HCT116 (cell line): ENCODE results near the gene DEFB129. TPM values are rescaled to one million over a fixed set of nuclear protein-coding genes. Genes with fewer than 3 reads are reported as not detected.

Source experiments
- ATAC-seq: fragments of 200-7000 bp; cut with Tn5 transposase; 2 replicates; pipeline ENCODE4 v1.9.1; 2020; ENCODE audit warnings: mild to moderate bottlenecking, moderate library complexity
- BruUV-seq: library from RNA; stranded (reverse); fragments of 400-500 nt; replicated peaks from 2 replicates; lab custom pipeline; 2021; lab: Mats Ljungman, UMichigan
- CTCF ChIA-PET: fragments of 300-600 bp; sonication (Branson Sonifier 250); formaldehyde crosslinking; loops from one replicate; lab custom pipeline; 2021; ENCODE audit warnings: antibody characterized with exemption; lab: Charles Lee
- POLR2A ChIA-PET: fragments of 300-600, 350-600 bp; sonication (Branson Sonifier 250); formaldehyde crosslinking; loops from one replicate; lab custom pipeline; 2021; ENCODE audit warnings: antibody characterized with exemption; lab: Charles Lee
- RAD21 ChIA-PET, 2 experiments: fragments of 300-600 bp; sonication (Branson Sonifier 250); formaldehyde crosslinking; loops; one replicate each; lab custom pipeline; 2023; ENCODE audit warnings: low total read pairs in 2 of 2; ENCODE audit not compliant: uncharacterized antibody in 2 of 2, unreplicated experiment in 2 of 2, low non-redundant PET in 1 of 2; lab: Charles Lee
- DNase-seq: peaks from one replicate; pipeline ENCODE4 v3.0.0-alpha.2; 2010; ENCODE audit warnings: low read depth, low spot score
- H2AFZ ChIP-seq: fragments of 200-600 bp; shearing (Covaris generic), sonication (generic); 2 replicates; pipeline ENCODE4 v1.6.1; 2017; ENCODE audit warnings: low read depth, mixed run types, mixed read lengths, antibody characterized with exemption, low read length; ENCODE audit not compliant: poor library complexity, severe bottlenecking
- H3K27ac ChIP-seq: 2 replicates; pipeline ENCODE4 v1.5.1; 2012; ENCODE audit warnings: low read depth, low read length
- H3K27me3 ChIP-seq: fragments of 200-600 bp; sonication (generic); 2 replicates; pipeline ENCODE4 v1.6.1; 2016; ENCODE audit warnings: mixed run types, low read length, mixed read lengths; ENCODE audit not compliant: insufficient read depth
- H3K36me3 ChIP-seq, 2 experiments: fragments of 200-500 bp in 1 of 2; fragments of 200-600 bp in 1 of 2; sonication (Bioruptor generic) in 1 of 2; sonication (generic) in 1 of 2; 2 replicates each; pipeline versions ENCODE4 v1.5.1 to v1.6.1; 2014 to 2016; ENCODE audit warnings: low read length in 2 of 2, inconsistent platforms in 1 of 2, mixed read lengths in 1 of 2, mixed run types in 1 of 2; ENCODE audit not compliant: insufficient read depth in 2 of 2, control insufficient read depth in 1 of 2
- H3K4me1 ChIP-seq, 2 experiments: fragments of 200-600 bp in 1 of 2; sonication (generic) in 1 of 2; 2 replicates each; pipeline versions ENCODE4 v1.5.1 to v1.6.1; 2012 to 2017; ENCODE audit warnings: low read length in 2 of 2, inconsistent platforms in 1 of 2, mild to moderate bottlenecking in 1 of 2, mixed read lengths in 1 of 2, mixed run types in 1 of 2, moderate library complexity in 1 of 2; ENCODE audit not compliant: insufficient read depth in 2 of 2, control insufficient read depth in 1 of 2
- H3K4me2 ChIP-seq: fragments of 200-600 bp; sonication (generic); 2 replicates; pipeline ENCODE4 v1.6.1; 2017; ENCODE audit warnings: mixed run types, low read length, mixed read lengths
- H3K4me3 ChIP-seq, 2 experiments: fragments of 200-600 bp in 1 of 2; sonication (generic) in 1 of 2; replicated peaks in 1 of 2; 2 replicates each; pipeline ENCODE4 v1.5.1; 2011 to 2016; ENCODE audit warnings: low read length in 2 of 2, control low read depth in 1 of 2, low read depth in 1 of 2, mild to moderate bottlenecking in 1 of 2, mixed read lengths in 1 of 2, mixed run types in 1 of 2
- H3K79me2 ChIP-seq: fragments of 200-600 bp; sonication (generic); 2 replicates; pipeline ENCODE4 v1.6.1; 2017; ENCODE audit warnings: mild to moderate bottlenecking, mixed run types, low read length, moderate library complexity, mixed read lengths; ENCODE audit not compliant: insufficient read depth
- H3K9ac ChIP-seq: fragments of 200-600 bp; sonication (generic); 2 replicates; pipeline ENCODE4 v1.6.1; 2016; ENCODE audit warnings: low read length, mixed read lengths
- H3K9me2 ChIP-seq: fragments of 200-600 bp; sonication (generic), shearing (Covaris generic); 2 replicates; pipeline ENCODE4 v1.6.1; 2017; ENCODE audit warnings: mixed run types, mild to moderate bottlenecking, moderate library complexity; ENCODE audit not compliant: insufficient read depth
- H3K9me3 ChIP-seq, 2 experiments: fragments of 200-500 bp in 1 of 2; fragments of 200-600 bp in 1 of 2; sonication (Bioruptor generic) in 1 of 2; sonication (generic) in 1 of 2; 2 replicates each; pipeline ENCODE4 v1.6.1; 2014 to 2017; ENCODE audit warnings: low read length in 2 of 2, mixed read lengths in 2 of 2, inconsistent platforms in 1 of 2, low read depth in 1 of 2, mild to moderate bottlenecking in 1 of 2, mixed run types in 1 of 2, moderate library complexity in 1 of 2; ENCODE audit not compliant: control insufficient read depth in 1 of 2, insufficient read depth in 1 of 2
- H4K20me1 ChIP-seq: fragments of 200-600 bp; sonication (generic), shearing (Covaris generic); 2 replicates; pipeline ENCODE4 v1.6.1; 2017; ENCODE audit warnings: mixed run types, mild to moderate bottlenecking, moderate library complexity; ENCODE audit not compliant: insufficient read depth
- CBX3 ChIP-seq: IDR thresholded peaks from 2 replicates; pipeline ENCODE4 v1.6.1; 2012; ENCODE audit warnings: low read depth
- EGR1 ChIP-seq: IDR thresholded peaks from 2 replicates; pipeline ENCODE4 v1.6.1; 2012; ENCODE audit warnings: low read depth
- ELF1 ChIP-seq: IDR thresholded peaks from 2 replicates; pipeline ENCODE4 v1.6.1; 2012; ENCODE audit warnings: low read depth, borderline replicate concordance
- EZH2 ChIP-seq: fragments of 200-600 bp; sonication (generic); IDR thresholded peaks from 2 replicates; pipeline ENCODE4 v1.6.1; 2017; ENCODE audit warnings: antibody characterized with exemption, mixed run types
- EZH2phosphoT487 ChIP-seq: fragments of 200-600 bp; IDR thresholded peaks from 2 replicates; pipeline ENCODE4 v1.6.1; 2018; ENCODE audit warnings: antibody characterized with exemption, borderline replicate concordance
- FOSL1 ChIP-seq: IDR thresholded peaks from 2 replicates; pipeline ENCODE4 v1.6.1; 2012; ENCODE audit warnings: low read depth
- JUND ChIP-seq: IDR thresholded peaks from 2 replicates; pipeline ENCODE4 v1.6.1; 2012
- RAD21 ChIP-seq: IDR thresholded peaks from 2 replicates; pipeline ENCODE4 v1.6.1; 2012; ENCODE audit warnings: low read depth, mild to moderate bottlenecking
- SIN3A ChIP-seq: IDR thresholded peaks from 2 replicates; pipeline ENCODE4 v1.6.1; 2012; ENCODE audit warnings: low read depth
- SP1 ChIP-seq: IDR thresholded peaks from 2 replicates; pipeline ENCODE4 v1.6.1; 2012; ENCODE audit warnings: low read depth
- TCF7L2 ChIP-seq: IDR thresholded peaks from 2 replicates; pipeline ENCODE4 v1.7.0; 2011; ENCODE audit warnings: borderline replicate concordance, inconsistent platforms; ENCODE audit not compliant: insufficient read depth, insufficient read length; ENCODE audit errors: extremely low read depth
- YY1 ChIP-seq: IDR thresholded peaks from 2 replicates; pipeline ENCODE4 v1.6.1; 2011; ENCODE audit warnings: low read length, low read depth, moderate library complexity, mild to moderate bottlenecking; ENCODE audit not compliant: insufficient replicate concordance; ENCODE audit errors: extremely low read depth
- ZFX ChIP-seq: fragments of 450-650 bp; IDR thresholded peaks from 2 replicates; pipeline ENCODE4 v1.6.1; 2017
- intact Hi-C: fragments of 100-400 bp; cut with micrococcal nuclease; formaldehyde crosslinking; loops from 2 replicates; pipeline ENCODE4 v1.10.0; 2022
- total RNA-seq: library from RNA; stranded (reverse); gene quantifications from one replicate; pipeline ENCODE4 v1.2.1, GENCODE V29; 2021; ENCODE audit not compliant: unreplicated experiment
- TF ChIP-seq, protein P1 (sequence below): IDR thresholded peaks from 2 replicates; pipeline ENCODE4 v1.6.1; 2011; ENCODE audit warnings: mild to moderate bottlenecking, low read length, moderate library complexity; ENCODE audit not compliant: insufficient replicate concordance; ENCODE audit errors: extremely low read depth
- TF ChIP-seq, protein P2 (sequence below): IDR thresholded peaks from 2 replicates; pipeline ENCODE4 v1.6.1; 2012
- TF ChIP-seq, protein P3 (sequence below), 3 experiments: fragments of 200-600 bp in 1 of 3; sonication (generic) in 1 of 3; IDR thresholded peaks in 2 of 3; conservative IDR thresholded peaks in 1 of 3; 2 replicates each; pipeline ENCODE4 v1.5.1; 2012 to 2017; ENCODE audit warnings: low read depth in 2 of 3, low read length in 2 of 3, antibody characterized with exemption in 1 of 3, borderline replicate concordance in 1 of 3, control low read depth in 1 of 3, mild to moderate bottlenecking in 1 of 3, mixed read lengths in 1 of 3, mixed run types in 1 of 3, moderate library complexity in 1 of 3; ENCODE audit not compliant: insufficient read depth in 1 of 3
- TF ChIP-seq, protein P4 (sequence below): IDR thresholded peaks from 2 replicates; pipeline ENCODE4 v1.6.1; 2012; ENCODE audit warnings: low read depth

DEFB129 gene
- total RNA-seq, 1 experiment from 2014 or later = not detected

DNA sequence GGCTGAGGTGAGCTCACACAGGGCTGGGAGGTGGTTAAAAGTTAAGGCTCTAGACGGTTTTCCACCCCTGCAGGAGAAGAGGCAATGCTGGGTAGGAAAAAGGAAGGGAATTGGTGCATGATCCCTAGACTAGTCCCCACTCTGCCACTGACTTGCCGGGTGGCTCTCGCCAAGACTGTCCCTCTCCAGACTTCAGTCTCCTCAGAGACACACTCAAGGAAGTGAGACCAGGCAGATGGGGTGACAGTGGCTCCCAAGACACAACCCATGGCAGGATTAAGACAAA is 50.4 kb downstream of the DEFB129 start:
- no peak for DNase-seq
- RAD21 ChIA-PET = no interaction called here
- TF ChIP-seq ELF1 (no peak), EZH2phosphoT487 (no peak), SP1 (no peak), RAD21 (no peak), SIN3A (no peak), EGR1 (no peak), EZH2 (no peak), CBX3 (no peak), FOSL1 (no peak), JUND (no peak), ZFX (no peak), TCF7L2 (no peak), YY1 (no peak)
- TF ChIP-seq, protein P1, sequence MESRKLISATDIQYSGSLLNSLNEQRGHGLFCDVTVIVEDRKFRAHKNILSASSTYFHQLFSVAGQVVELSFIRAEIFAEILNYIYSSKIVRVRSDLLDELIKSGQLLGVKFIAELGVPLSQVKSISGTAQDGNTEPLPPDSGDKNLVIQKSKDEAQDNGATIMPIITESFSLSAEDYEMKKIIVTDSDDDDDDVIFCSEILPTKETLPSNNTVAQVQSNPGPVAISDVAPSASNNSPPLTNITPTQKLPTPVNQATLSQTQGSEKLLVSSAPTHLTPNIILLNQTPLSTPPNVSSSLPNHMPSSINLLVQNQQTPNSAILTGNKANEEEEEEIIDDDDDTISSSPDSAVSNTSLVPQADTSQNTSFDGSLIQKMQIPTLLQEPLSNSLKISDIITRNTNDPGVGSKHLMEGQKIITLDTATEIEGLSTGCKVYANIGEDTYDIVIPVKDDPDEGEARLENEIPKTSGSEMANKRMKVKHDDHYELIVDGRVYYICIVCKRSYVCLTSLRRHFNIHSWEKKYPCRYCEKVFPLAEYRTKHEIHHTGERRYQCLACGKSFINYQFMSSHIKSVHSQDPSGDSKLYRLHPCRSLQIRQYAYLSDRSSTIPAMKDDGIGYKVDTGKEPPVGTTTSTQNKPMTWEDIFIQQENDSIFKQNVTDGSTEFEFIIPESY = no peak
- TF ChIP-seq, protein P2, sequence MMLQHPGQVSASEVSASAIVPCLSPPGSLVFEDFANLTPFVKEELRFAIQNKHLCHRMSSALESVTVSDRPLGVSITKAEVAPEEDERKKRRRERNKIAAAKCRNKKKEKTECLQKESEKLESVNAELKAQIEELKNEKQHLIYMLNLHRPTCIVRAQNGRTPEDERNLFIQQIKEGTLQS = no peak
- TF ChIP-seq, protein P3, sequence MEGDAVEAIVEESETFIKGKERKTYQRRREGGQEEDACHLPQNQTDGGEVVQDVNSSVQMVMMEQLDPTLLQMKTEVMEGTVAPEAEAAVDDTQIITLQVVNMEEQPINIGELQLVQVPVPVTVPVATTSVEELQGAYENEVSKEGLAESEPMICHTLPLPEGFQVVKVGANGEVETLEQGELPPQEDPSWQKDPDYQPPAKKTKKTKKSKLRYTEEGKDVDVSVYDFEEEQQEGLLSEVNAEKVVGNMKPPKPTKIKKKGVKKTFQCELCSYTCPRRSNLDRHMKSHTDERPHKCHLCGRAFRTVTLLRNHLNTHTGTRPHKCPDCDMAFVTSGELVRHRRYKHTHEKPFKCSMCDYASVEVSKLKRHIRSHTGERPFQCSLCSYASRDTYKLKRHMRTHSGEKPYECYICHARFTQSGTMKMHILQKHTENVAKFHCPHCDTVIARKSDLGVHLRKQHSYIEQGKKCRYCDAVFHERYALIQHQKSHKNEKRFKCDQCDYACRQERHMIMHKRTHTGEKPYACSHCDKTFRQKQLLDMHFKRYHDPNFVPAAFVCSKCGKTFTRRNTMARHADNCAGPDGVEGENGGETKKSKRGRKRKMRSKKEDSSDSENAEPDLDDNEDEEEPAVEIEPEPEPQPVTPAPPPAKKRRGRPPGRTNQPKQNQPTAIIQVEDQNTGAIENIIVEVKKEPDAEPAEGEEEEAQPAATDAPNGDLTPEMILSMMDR (IDR thresholded peaks at IDR 0.05 in 2 of 3, conservative IDR thresholded peaks at IDR 0.05 in 1 of 3; ENCODE audit: borderline replicate concordance in 1 of 3, insufficient read depth in 1 of 3, low read depth in 2 of 3, low read length in 2 of 3) = no peak
- TF ChIP-seq, protein P4, sequence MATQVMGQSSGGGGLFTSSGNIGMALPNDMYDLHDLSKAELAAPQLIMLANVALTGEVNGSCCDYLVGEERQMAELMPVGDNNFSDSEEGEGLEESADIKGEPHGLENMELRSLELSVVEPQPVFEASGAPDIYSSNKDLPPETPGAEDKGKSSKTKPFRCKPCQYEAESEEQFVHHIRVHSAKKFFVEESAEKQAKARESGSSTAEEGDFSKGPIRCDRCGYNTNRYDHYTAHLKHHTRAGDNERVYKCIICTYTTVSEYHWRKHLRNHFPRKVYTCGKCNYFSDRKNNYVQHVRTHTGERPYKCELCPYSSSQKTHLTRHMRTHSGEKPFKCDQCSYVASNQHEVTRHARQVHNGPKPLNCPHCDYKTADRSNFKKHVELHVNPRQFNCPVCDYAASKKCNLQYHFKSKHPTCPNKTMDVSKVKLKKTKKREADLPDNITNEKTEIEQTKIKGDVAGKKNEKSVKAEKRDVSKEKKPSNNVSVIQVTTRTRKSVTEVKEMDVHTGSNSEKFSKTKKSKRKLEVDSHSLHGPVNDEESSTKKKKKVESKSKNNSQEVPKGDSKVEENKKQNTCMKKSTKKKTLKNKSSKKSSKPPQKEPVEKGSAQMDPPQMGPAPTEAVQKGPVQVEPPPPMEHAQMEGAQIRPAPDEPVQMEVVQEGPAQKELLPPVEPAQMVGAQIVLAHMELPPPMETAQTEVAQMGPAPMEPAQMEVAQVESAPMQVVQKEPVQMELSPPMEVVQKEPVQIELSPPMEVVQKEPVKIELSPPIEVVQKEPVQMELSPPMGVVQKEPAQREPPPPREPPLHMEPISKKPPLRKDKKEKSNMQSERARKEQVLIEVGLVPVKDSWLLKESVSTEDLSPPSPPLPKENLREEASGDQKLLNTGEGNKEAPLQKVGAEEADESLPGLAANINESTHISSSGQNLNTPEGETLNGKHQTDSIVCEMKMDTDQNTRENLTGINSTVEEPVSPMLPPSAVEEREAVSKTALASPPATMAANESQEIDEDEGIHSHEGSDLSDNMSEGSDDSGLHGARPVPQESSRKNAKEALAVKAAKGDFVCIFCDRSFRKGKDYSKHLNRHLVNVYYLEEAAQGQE = no peak
- TF ChIP-seq, all 23 proteins: peak for 0
- Histone ChIP-seq H3K9me3 (no peaks in the 10 kb centered on the region), H4K20me1 (no peaks in the 10 kb centered on the region), H3K9me2 (no peaks in the 10 kb centered on the region), H3K4me3 (no peak overlapping the region), H3K36me3 (peaks cover 3 to 29% of the 10 kb centered on the region in 2 experiments; a peak in 2 of 4 replicates), H2AFZ (no peak overlapping the region), H3K27ac (no peak overlapping the region), H3K27me3 (no peaks in the 10 kb centered on the region), H3K79me2 (no peaks in the 10 kb centered on the region), H3K4me2 (no peak overlapping the region), H3K4me1 (no peaks in the 10 kb centered on the region), H3K9ac (no peak overlapping the region)
- POLR2A ChIA-PET = no interaction called here
- CTCF ChIA-PET = no interaction called here
- ATAC-seq = no peak
- BruUV-seq = no TSS peak
- intact Hi-C loops = no loop called here
